ENCODE results near the gene AMFR. TPM values are rescaled to one million over a fixed set of nuclear protein-coding genes. Genes with fewer than 3 reads are reported as not detected.
"Not testable (repeated sequence)": the region's sequence is repeated elsewhere in the genome, so short reads cannot be mapped to it uniquely, and the experiment has no call there.

Gene AMFR
- total and polyA plus RNA-seq, 4 donors, result 39.5 to 86.1 (median 61.2) TPM

DNA sequence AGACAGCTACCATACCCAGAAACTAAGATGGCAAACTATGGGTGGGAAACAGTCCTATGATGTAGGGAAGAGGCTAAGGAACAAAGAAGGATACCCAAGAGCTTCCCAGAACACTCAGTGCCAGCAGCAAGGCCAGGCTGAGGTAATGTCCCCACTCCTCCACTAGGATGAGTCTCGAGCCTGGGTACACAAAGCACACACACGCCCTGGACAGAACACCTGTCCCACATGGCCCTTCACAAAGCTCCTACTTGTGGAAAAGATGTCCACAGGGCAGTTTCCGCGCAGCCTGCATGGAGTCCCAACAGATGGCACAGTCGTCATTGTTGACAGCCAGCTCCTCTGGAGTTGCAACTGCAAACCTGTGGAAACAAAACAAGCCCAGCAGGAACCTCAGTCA is 23.9 kb downstream of the AMFR start:
- Histone ChIP-seq H3K9me3 (ENCODE audit: control insufficient read depth in 4 of 4, insufficient read depth in 3 of 4, low read length in 3 of 4) (peaks cover 0 to 3% (median 0%) of the 10 kb centered on the region in 4 donors), H3K4me3 (no peak overlapping the region), H3K4me1 (ENCODE audit: control insufficient read depth in 5 of 5, insufficient read depth in 5 of 5, low read length in 5 of 5) (peaks cover 0 to 2% (median 0%) of the 10 kb centered on the region in 5 donors), H3K27me3 (ENCODE audit: control insufficient read depth in 3 of 3, insufficient read depth in 3 of 3, low read length in 2 of 3) (peaks cover 0 to 4% (median 0%) of the 10 kb centered on the region in 3 donors), H3K9ac (ENCODE audit: insufficient read depth in 1 of 2, low read length in 2 of 2) (no peak overlapping the region), H3K36me3 (ENCODE audit: control insufficient read depth in 4 of 4, insufficient read depth in 4 of 4, low read length in 4 of 4) (peaks cover 19 to 30% (median 21%) of the 10 kb centered on the region in 4 donors), H3K27ac (ENCODE audit: low read depth in 1 of 2, low read length in 1 of 2) (no peak overlapping the region)
- TF ChIP-seq, protein P1, sequence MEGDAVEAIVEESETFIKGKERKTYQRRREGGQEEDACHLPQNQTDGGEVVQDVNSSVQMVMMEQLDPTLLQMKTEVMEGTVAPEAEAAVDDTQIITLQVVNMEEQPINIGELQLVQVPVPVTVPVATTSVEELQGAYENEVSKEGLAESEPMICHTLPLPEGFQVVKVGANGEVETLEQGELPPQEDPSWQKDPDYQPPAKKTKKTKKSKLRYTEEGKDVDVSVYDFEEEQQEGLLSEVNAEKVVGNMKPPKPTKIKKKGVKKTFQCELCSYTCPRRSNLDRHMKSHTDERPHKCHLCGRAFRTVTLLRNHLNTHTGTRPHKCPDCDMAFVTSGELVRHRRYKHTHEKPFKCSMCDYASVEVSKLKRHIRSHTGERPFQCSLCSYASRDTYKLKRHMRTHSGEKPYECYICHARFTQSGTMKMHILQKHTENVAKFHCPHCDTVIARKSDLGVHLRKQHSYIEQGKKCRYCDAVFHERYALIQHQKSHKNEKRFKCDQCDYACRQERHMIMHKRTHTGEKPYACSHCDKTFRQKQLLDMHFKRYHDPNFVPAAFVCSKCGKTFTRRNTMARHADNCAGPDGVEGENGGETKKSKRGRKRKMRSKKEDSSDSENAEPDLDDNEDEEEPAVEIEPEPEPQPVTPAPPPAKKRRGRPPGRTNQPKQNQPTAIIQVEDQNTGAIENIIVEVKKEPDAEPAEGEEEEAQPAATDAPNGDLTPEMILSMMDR (IDR thresholded peaks at IDR 0.05; ENCODE audit: control extremely low read depth, extremely low read depth), result no peak
- 93 to 97% methylated on average over 5 of the region's 5 CpGs for WGBS, 2 donors
- ATAC-seq (ENCODE audit: insufficient read depth, low FRiP score) (no peak), DNase-seq (no peak)

DNA sequence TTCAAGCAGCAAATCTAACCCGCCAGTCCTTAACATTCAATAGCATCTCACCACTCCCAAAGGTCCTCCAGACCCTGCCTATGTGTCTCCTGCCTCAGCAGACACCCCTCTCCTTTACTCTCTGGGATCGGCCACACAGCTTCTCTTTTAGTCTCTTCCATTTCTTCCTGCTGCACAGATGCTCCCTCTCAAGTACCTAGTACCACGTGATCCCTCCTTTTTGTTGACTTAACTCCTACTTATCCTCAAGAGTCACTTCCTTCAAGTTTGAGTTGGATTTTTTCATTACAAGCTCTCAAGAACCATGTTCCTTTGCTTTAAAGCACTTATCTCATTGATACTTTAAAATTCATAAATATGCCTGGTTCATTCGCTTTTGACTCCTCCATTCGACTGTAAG is 24.9 kb downstream of the AMFR start:
- DNase-seq (peak in 2 of 3 donors; percentile 42 to 74), ATAC-seq (ENCODE audit: insufficient read depth, low FRiP score) (peak; percentile 27)
- H3K36me3 ChIP-seq (ENCODE audit: control insufficient read depth in 4 of 4, insufficient read depth in 4 of 4, low read length in 4 of 4), result peaks cover 18 to 30% (median 21%) of the 10 kb centered on the region in 4 donors
- H3K4me1 ChIP-seq (ENCODE audit: control insufficient read depth in 5 of 5, insufficient read depth in 5 of 5, low read length in 5 of 5), result peaks cover 0 to 2% (median 0%) of the 10 kb centered on the region in 5 donors
- peaks cover 0 to 4% (median 0%) of the 10 kb centered on the region in 3 donors for H3K27me3 ChIP-seq (ENCODE audit: control insufficient read depth in 3 of 3, insufficient read depth in 3 of 3, low read length in 2 of 3)
- 70 to 76% methylated on average over 5 of the region's 5 CpGs for WGBS, 2 donors
- no peak overlapping the region for H3K9ac ChIP-seq (ENCODE audit: insufficient read depth in 1 of 2, low read length in 2 of 2)
- TF ChIP-seq, protein P1 (IDR thresholded peaks at IDR 0.05; ENCODE audit: control extremely low read depth, extremely low read depth), result no peak
- peaks cover 0 to 3% (median 0%) of the 10 kb centered on the region in 4 donors for H3K9me3 ChIP-seq (ENCODE audit: control insufficient read depth in 4 of 4, insufficient read depth in 3 of 4, low read length in 3 of 4)
- no peak overlapping the region for H3K27ac ChIP-seq (ENCODE audit: low read depth in 1 of 2, low read length in 1 of 2)
- no peak overlapping the region for H3K4me3 ChIP-seq

DNA sequence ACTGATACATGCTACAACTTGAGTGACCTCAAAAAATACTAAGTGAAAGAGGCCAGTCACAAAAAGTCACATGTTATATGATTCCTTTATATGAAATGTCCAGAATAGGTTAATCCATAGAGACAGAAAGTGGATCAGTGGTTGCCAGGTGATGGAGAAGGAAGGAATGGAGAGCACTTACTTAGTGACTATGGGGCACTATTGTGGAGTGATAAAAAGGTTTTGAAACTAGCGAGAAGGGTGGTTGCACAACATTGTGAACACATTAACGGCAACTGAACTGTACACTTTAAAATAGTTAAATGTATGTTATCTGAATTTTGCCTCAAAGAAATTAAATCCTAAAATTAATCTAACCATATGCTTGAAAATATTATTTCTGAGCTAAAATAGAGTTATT is 25.9 kb downstream of the AMFR start:
- Histone ChIP-seq H3K27me3 (ENCODE audit: control insufficient read depth in 3 of 3, insufficient read depth in 3 of 3, low read length in 2 of 3) (peaks cover 0 to 4% (median 0%) of the 10 kb centered on the region in 3 donors), H3K36me3 (ENCODE audit: control insufficient read depth in 4 of 4, insufficient read depth in 4 of 4, low read length in 4 of 4) (peaks cover 16 to 25% (median 19%) of the 10 kb centered on the region in 4 donors), H3K4me3 (no peak overlapping the region), H3K27ac (ENCODE audit: low read depth in 1 of 2, low read length in 1 of 2) (no peak overlapping the region), H3K9me3 (ENCODE audit: control insufficient read depth in 4 of 4, insufficient read depth in 3 of 4, low read length in 3 of 4) (peaks cover 0 to 3% (median 0%) of the 10 kb centered on the region in 4 donors), H3K4me1 (ENCODE audit: control insufficient read depth in 5 of 5, insufficient read depth in 5 of 5, low read length in 5 of 5) (peaks cover 0 to 2% (median 0%) of the 10 kb centered on the region in 5 donors), H3K9ac (ENCODE audit: insufficient read depth in 1 of 2, low read length in 2 of 2) (no peak overlapping the region)
- ATAC-seq (ENCODE audit: insufficient read depth, low FRiP score), result peak; percentile 11
- DNase-seq, result no peak
- 37 to 61% methylated on average over 2 of the region's 2 CpGs for WGBS, 2 donors
- TF ChIP-seq, protein P1 (IDR thresholded peaks at IDR 0.05; ENCODE audit: control extremely low read depth, extremely low read depth), result no peak

DNA sequence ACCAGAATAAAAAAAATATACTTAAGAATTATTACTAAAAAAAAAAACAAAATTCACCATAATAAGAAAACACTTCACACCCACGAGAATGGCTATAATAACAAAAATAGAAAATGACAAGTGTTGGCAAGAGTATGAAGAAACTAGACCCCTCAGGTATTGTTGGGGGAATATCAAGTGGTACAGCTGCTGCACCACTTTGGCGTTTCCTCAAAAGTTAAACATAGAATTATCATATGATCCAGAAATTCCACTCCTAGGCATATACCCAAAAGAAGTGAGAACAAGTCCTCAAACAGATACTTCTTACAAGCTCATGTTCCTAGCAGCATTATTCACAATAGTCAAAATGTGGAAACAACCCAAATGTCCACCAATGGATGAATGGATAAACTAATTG is 26.3 kb downstream of the AMFR start:
- peaks cover 0 to 2% (median 0%) of the 10 kb centered on the region in 5 donors for H3K4me1 ChIP-seq (ENCODE audit: control insufficient read depth in 5 of 5, insufficient read depth in 5 of 5, low read length in 5 of 5)
- ATAC-seq (ENCODE audit: insufficient read depth, low FRiP score), result no peak

DNA sequence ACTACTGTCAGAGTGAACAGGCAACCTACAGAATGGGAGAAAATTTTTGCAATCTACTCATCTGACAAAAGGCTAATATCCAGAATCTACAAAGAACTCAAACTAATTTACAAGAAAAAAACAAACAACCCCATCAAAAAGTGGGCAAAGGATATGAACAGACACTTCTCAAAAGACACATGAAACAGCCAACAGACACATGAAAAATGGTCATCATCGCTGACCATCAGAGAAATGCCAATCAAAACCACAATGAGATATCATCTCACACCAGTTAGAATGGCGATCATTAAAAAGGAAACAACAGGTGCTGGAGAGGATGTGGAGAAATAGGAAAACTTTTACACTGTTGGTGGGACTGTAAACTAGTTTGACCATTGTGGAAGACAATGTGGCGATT is 28.6 kb downstream of the AMFR start:
- H3K36me3 ChIP-seq (ENCODE audit: control insufficient read depth in 4 of 4, insufficient read depth in 4 of 4, low read length in 4 of 4), result peaks cover 6 to 12% (median 7%) of the 10 kb centered on the region in 4 donors
- not testable (repeated sequence) for ATAC-seq (ENCODE audit: insufficient read depth, low FRiP score)

More for the DNA sequence above, 26.3 kb downstream of the AMFR start:
- TF ChIP-seq, protein P1 (IDR thresholded peaks at IDR 0.05; ENCODE audit: control extremely low read depth, extremely low read depth), result no peak
- H3K36me3 ChIP-seq (ENCODE audit: control insufficient read depth in 4 of 4, insufficient read depth in 4 of 4, low read length in 4 of 4), result peaks cover 15 to 22% (median 18%) of the 10 kb centered on the region in 4 donors
- no peak overlapping the region for H3K4me3 ChIP-seq
- no peak overlapping the region for H3K9ac ChIP-seq (ENCODE audit: insufficient read depth in 1 of 2, low read length in 2 of 2)
- no peak for DNase-seq
- H3K27me3 ChIP-seq (ENCODE audit: control insufficient read depth in 3 of 3, insufficient read depth in 3 of 3, low read length in 2 of 3), result peaks cover 0 to 4% (median 0%) of the 10 kb centered on the region in 3 donors
- no peak overlapping the region for H3K27ac ChIP-seq (ENCODE audit: low read depth in 1 of 2, low read length in 1 of 2)
- H3K9me3 ChIP-seq (ENCODE audit: control insufficient read depth in 4 of 4, insufficient read depth in 3 of 4, low read length in 3 of 4), result peaks cover 0 to 3% (median 0%) of the 10 kb centered on the region in 4 donors
- WGBS, 2 donors, result 63 to 79% methylated on average over 2 of the region's 2 CpGs

More for the DNA sequence above, 28.6 kb downstream of the AMFR start:
- WGBS, 2 donors, result 91 to 97% methylated on average over 3 of the region's 3 CpGs
- H3K4me1 ChIP-seq (ENCODE audit: control insufficient read depth in 5 of 5, insufficient read depth in 5 of 5, low read length in 5 of 5); H3K27ac ChIP-seq (ENCODE audit: low read depth in 1 of 2, low read length in 1 of 2); H3K27me3 ChIP-seq (ENCODE audit: control insufficient read depth in 3 of 3, insufficient read depth in 3 of 3, low read length in 2 of 3); DNase-seq; H3K9ac ChIP-seq (ENCODE audit: insufficient read depth in 1 of 2, low read length in 2 of 2); H3K9me3 ChIP-seq (ENCODE audit: control insufficient read depth in 4 of 4, insufficient read depth in 3 of 4, low read length in 3 of 4); H3K4me3 ChIP-seq: not testable (repeated sequence)

All from lung (tissue), 12 donors.